OCI-LY1 (cell line): ENCODE results near the gene SH3BGRL3.

ENCODE experiments used
- H2AFZ ChIP-seq: fragments of 200-600 bp; sonication (generic), shearing (Covaris generic); 2 replicates; pipeline ENCODE4 v1.6.0; 2014; ENCODE audit warnings: antibody characterized with exemption, mild to moderate bottlenecking, low read length
- H3F3A ChIP-seq: fragments of 200-600 bp; sonication (generic), shearing (Covaris generic); 2 replicates; pipeline ENCODE4 v1.6.0; 2014; ENCODE audit warnings: mild to moderate bottlenecking, antibody characterized with exemption, low read length, moderate library complexity; ENCODE audit not compliant: insufficient read depth
- H3K27ac ChIP-seq: fragments of 200-600 bp; sonication (generic); 2 replicates; pipeline ENCODE4 v1.5.1; 2014; ENCODE audit warnings: low read length, mixed run types, mild to moderate bottlenecking, low read depth; ENCODE audit not compliant: poor library complexity, severe bottlenecking
- H3K27me3 ChIP-seq: fragments of 200-600 bp; sonication (generic); 2 replicates; pipeline ENCODE4 v1.6.0; 2014; ENCODE audit warnings: antibody characterized with exemption, mild to moderate bottlenecking, low read length, moderate library complexity; ENCODE audit not compliant: insufficient read depth
- H3K36me3 ChIP-seq: fragments of 200-600 bp; sonication (generic); 2 replicates; pipeline ENCODE4 v1.6.1; 2014; ENCODE audit warnings: mild to moderate bottlenecking, antibody characterized with exemption, low read length, moderate library complexity, mixed read lengths; ENCODE audit not compliant: insufficient read depth
- H3K4me1 ChIP-seq: fragments of 200-600 bp; sonication (generic); 2 replicates; pipeline ENCODE4 v1.5.1; 2014; ENCODE audit warnings: mild to moderate bottlenecking, low read length, moderate library complexity; ENCODE audit not compliant: insufficient read depth, severe bottlenecking
- H3K4me2 ChIP-seq: fragments of 200-600 bp; sonication (generic), shearing (Covaris generic); 2 replicates; pipeline ENCODE4 v1.6.1; 2014; ENCODE audit warnings: low read length
- H3K4me3 ChIP-seq: fragments of 200-600 bp; sonication (generic); 2 replicates; pipeline ENCODE4 v1.5.1; 2014; ENCODE audit warnings: low read length, low read depth, mild to moderate bottlenecking, mixed read lengths; ENCODE audit not compliant: poor library complexity, severe bottlenecking
- H3K79me2 ChIP-seq: fragments of 200-600 bp; shearing (Covaris generic); 2 replicates; pipeline ENCODE4 v1.6.1; 2016; ENCODE audit warnings: mixed run types, low read length, mixed read lengths; ENCODE audit not compliant: insufficient read depth
- H3K9ac ChIP-seq: fragments of 200-600 bp; sonication (generic), shearing (Covaris generic); 2 replicates; pipeline ENCODE4 v1.6.1; 2014; ENCODE audit warnings: mild to moderate bottlenecking, low read length, mixed read lengths
- H3K9me2 ChIP-seq: fragments of 200-600 bp; sonication (generic), shearing (Covaris generic); 2 replicates; pipeline ENCODE4 v1.6.1; 2014; ENCODE audit warnings: low read depth, mild to moderate bottlenecking, low read length, mixed read lengths
- H3K9me3 ChIP-seq: fragments of 200-600 bp; shearing (Covaris generic); 2 replicates; pipeline ENCODE4 v1.6.1; 2014; ENCODE audit warnings: low read length, mixed read lengths
- H4K20me1 ChIP-seq: fragments of 200-600 bp; sonication (generic), shearing (Covaris generic); 2 replicates; pipeline ENCODE4 v1.6.0; 2016; ENCODE audit warnings: mild to moderate bottlenecking, low read length; ENCODE audit not compliant: insufficient read depth
- CTCF ChIP-seq: fragments of 200-600 bp; sonication (generic), shearing (Covaris generic); IDR thresholded peaks from 2 replicates; pipeline ENCODE4 v1.5.1; 2017; ENCODE audit warnings: mild to moderate bottlenecking, antibody characterized with exemption, low read length, moderate library complexity, mixed read lengths
- EZH2 ChIP-seq: fragments of 200-600 bp; sonication (generic), shearing (Covaris generic); IDR thresholded peaks from 2 replicates; pipeline ENCODE4 v1.8.0; 2017; ENCODE audit warnings: borderline replicate concordance, mixed run types, mild to moderate bottlenecking, antibody characterized with exemption, low read length, moderate library complexity, mixed read lengths

SH3BGRL3 gene

GRCh38 chr1:26297057-26297790 lies 17.3 kb downstream of the SH3BGRL3 start:
- no peaks in the 10 kb centered on the region for H3K9me2 ChIP-seq
- H3K9me3 ChIP-seq = no peaks in the 10 kb centered on the region
- no peak overlapping the region for H3K4me3 ChIP-seq
- H3F3A ChIP-seq = no peaks in the 10 kb centered on the region
- peaks cover 42% of the 10 kb centered on the region; the same call in 1 of the 2 replicates for H3K36me3 ChIP-seq
- peaks cover 40% of the 10 kb centered on the region for H3K4me1 ChIP-seq
- no peak overlapping the region for H3K27ac ChIP-seq
- H4K20me1 ChIP-seq = no peaks in the 10 kb centered on the region
- no peak overlapping the region for H3K4me2 ChIP-seq
- no peak overlapping the region for H3K9ac ChIP-seq
- no peaks in the 10 kb centered on the region for H3K27me3 ChIP-seq
- no peak overlapping the region for H2AFZ ChIP-seq
- no peaks in the 10 kb centered on the region for H3K79me2 ChIP-seq
- TF ChIP-seq EZH2 (no peak), CTCF (no peak)

- no peaks in the 10 kb centered on the region for H4K20me1 ChIP-seq
Measured at GRCh38 chr1:26297791-26298124, 17.9 kb downstream of the SH3BGRL3 start.

GRCh38 chr1:26300578-26301275 lies 20.8 kb downstream of the SH3BGRL3 start:
- no peak for TF ChIP-seq EZH2
- TF ChIP-seq CTCF = no peak
- Histone ChIP-seq H4K20me1 (no peaks in the 10 kb centered on the region), H3K4me3 (no peak overlapping the region), H2AFZ (no peak overlapping the region), H3K9me3 (no peaks in the 10 kb centered on the region), H3K9me2 (no peaks in the 10 kb centered on the region), H3K27me3 (no peaks in the 10 kb centered on the region), H3F3A (no peaks in the 10 kb centered on the region), H3K4me2 (peak overlapping the region; percentile 5; the same call in 1 of the 2 replicates), H3K36me3 (peaks cover 33% of the 10 kb centered on the region; the same call in 1 of the 2 replicates), H3K4me1 (peaks cover 56% of the 10 kb centered on the region), H3K9ac (peak overlapping the region; percentile 19; the same call in 1 of the 2 replicates), H3K79me2 (peaks cover 10% of the 10 kb centered on the region), H3K27ac (peak overlapping the region; percentile 75)

More at GRCh38 chr1:26297791-26298124, 17.9 kb downstream of the SH3BGRL3 start:
- Histone ChIP-seq H3K27ac (peak overlapping the region; percentile 20), H2AFZ (no peak overlapping the region), H3K9ac (no peak overlapping the region), H3K9me3 (no peaks in the 10 kb centered on the region), H3K36me3 (peaks cover 41% of the 10 kb centered on the region; the same call in 1 of the 2 replicates), H3K9me2 (no peaks in the 10 kb centered on the region), H3K27me3 (no peaks in the 10 kb centered on the region), H3K4me3 (no peak overlapping the region), H3K79me2 (no peaks in the 10 kb centered on the region), H3K4me2 (no peak overlapping the region), H3F3A (no peaks in the 10 kb centered on the region), H3K4me1 (peaks cover 37% of the 10 kb centered on the region)
- TF ChIP-seq CTCF = no peak
- no peak for TF ChIP-seq EZH2
